GM04504 (cell line): ENCODE data around the gene KAT2B.

Experiments
- DNase-seq: peaks from one replicate; pipeline ENCODE4 v3.0.0-alpha.2; 2012; ENCODE audit warnings: low read depth

KAT2B gene

GRCh38 chr3:20147361-20147760, 107.1 kb downstream of the KAT2B start:
- no peak for DNase-seq

- no peak for DNase-seq
Measured at GRCh38 chr3:20148466-20148865, 108.2 kb downstream of the KAT2B start.

- no peak for DNase-seq
Measured at GRCh38 chr3:20154078-20154477, 113.8 kb downstream of the KAT2B start.

DNA sequence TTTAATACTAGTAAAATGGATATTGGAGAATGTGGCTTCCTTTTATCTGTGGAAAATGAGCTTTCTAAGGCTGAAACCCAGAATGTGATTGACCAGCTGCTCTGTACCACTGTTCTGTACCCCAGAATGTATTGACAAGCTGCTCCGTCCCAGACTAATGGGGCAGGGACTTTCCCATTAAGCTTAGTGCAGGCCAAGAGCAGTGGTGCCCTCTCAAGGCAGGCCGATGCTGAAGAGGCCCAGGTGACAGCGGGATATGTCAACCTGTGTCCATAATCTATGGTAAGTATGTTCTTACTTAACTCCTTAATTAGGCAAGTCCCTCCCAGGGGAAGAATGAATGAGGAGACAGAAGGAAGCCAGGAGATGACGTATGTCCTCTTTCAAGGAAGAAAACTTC, 114.7 kb downstream of the KAT2B start:
- no peak for DNase-seq

- no peak for DNase-seq
Measured at GRCh38 chr3:20160230-20160629, 120.0 kb downstream of the KAT2B start.

- no peak for DNase-seq
Measured at GRCh38 chr3:20161714-20162113, 121.5 kb downstream of the KAT2B start.

- no peak for DNase-seq
Measured at GRCh38 chr3:20173844-20174410, 133.7 kb downstream of the KAT2B start.

DNA sequence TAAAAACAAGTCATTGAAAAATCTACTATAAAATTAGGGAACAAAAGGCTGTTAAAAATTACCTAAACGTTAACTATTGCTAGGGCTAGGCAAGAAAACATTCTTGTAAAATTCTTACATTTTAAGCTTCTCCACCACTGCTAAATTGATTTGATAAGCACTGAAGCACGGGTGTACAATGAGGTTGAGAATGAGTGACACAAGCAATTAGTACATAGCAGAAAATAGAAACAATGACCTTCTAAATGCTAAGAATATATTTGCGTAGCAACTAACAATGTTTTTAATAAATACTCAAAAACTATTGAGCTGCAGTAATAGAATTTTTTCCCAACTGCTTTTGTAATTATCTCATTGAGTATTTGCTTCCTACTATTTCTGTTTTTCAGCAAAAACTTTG, 141.0 kb downstream of the KAT2B start:
- DNase-seq = no peak

DNA sequence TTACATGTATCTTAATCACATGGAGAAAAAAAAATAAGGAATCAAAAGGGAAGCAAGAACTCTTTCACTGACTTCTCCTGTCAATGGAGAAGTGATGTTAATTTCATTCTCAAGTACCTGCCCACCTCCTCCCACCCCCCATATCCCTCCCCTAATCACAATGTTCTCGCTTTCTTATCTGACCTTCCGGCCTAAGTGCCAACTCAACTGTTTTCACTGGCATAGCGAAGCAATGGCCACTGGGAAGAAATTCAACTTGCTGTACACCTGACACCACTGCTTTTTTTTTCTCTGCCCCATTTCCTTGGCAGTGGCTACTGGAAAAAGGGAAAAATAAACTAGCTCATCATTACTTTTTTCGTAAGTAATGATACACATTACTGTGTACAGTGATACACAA, 142.0 kb downstream of the KAT2B start:
- DNase-seq = no peak

GRCh38 chr3:20185331-20185678, 145.1 kb downstream of the KAT2B start:
- DNase-seq = peak; percentile 3

- DNase-seq = peak; percentile 94
Measured at GRCh38 chr3:20185679-20186599, 145.7 kb downstream of the KAT2B start, which contains the start of gene SGO1. Gene SGO1 (minus strand): TSS chr3:20186206. CDS start chr3:20184027, 2,179 bp downstream.

DNA sequence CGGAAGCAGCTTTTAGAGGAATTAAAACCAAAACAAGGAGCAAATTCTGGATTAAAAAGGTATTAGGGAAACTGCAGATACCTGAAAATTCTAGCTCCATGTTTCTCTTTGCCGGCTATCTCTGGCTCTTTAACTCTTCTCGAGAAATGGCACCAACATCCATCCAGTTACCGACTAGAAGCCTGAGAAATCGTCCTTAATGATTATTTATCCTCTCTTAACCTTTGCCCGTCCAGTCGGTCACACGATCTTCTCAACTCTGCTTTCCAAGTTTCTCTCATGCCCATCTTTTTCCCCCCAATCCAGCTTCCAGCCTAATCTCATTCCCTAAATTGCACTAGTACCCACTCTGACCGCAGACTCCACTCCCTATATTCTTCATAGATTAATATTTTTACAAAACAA, 146.4 kb downstream of the KAT2B start:
- DNase-seq = peak; percentile 2

GRCh38 chr3:20190991-20191390, 150.7 kb downstream of the KAT2B start:
- no peak for DNase-seq

GRCh38 chr3:20194793-20195460, 154.7 kb downstream of the KAT2B start:
- no peak for DNase-seq

DNA sequence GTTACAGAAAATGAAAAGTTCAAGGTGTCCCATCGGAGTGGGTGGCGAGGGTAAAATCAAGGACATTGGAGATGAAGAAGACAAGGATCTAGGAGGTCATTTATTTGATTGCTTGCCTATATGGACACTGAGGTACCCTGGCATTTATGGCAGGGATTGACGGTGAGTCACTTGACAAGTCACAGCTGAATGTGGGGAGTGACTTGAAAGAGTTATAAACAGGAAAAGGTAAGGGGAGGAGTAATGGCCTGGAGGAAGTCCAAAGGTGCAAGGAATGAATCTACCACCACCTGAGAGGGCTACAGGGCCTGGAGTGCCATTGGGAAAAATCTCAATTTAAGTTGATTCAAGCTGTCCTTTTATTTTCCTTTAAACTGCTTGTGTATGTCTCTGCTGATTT, 157.5 kb downstream of the KAT2B start:
- DNase-seq = no peak

- DNase-seq = no peak
Measured at GRCh38 chr3:20201143-20201542, 160.9 kb downstream of the KAT2B start.
